Measurements from ENCODE around the gene DCBLD1.

Gene DCBLD1

GRCh38 chr6:117531346-117531745 is 48.9 kb downstream of the DCBLD1 start:
- DNase-seq (ENCODE audit: low spot score), result no peak

GRCh38 chr6:117531809-117532725 is 49.6 kb downstream of the DCBLD1 start:
- no peak for DNase-seq (ENCODE audit: low spot score)

GRCh38 chr6:117533775-117534174 is 51.3 kb downstream of the DCBLD1 start:
- DNase-seq (ENCODE audit: low spot score), result no peak

- no peak for DNase-seq (ENCODE audit: low spot score)
These were observed 52.5 kb downstream of the DCBLD1 start for GRCh38 chr6:117534974-117535373.

GRCh38 chr6:117536317-117536716 is 53.8 kb downstream of the DCBLD1 start:
- DNase-seq (ENCODE audit: low spot score), result no peak

GRCh38 chr6:117538615-117539014 is 56.1 kb downstream of the DCBLD1 start:
- no peak for DNase-seq (ENCODE audit: low spot score)

GRCh38 chr6:117540670-117541069 is 58.2 kb downstream of the DCBLD1 start:
- DNase-seq (ENCODE audit: low spot score), result no peak

- DNase-seq (ENCODE audit: low spot score), result no peak
These were observed 60.0 kb downstream of the DCBLD1 start for GRCh38 chr6:117542493-117542892.

GRCh38 chr6:117544716-117545115 is 62.2 kb downstream of the DCBLD1 start:
- no peak for DNase-seq (ENCODE audit: low spot score)

- no peak for DNase-seq (ENCODE audit: low spot score)
These were observed 62.7 kb downstream of the DCBLD1 start for GRCh38 chr6:117545161-117545595.

GRCh38 chr6:117546674-117547073 is 64.2 kb downstream of the DCBLD1 start:
- DNase-seq (ENCODE audit: low spot score), result no peak

GRCh38 chr6:117547688-117548621 is 65.5 kb downstream of the DCBLD1 start:
- DNase-seq (ENCODE audit: low spot score), result peak; percentile 42

- DNase-seq (ENCODE audit: low spot score), result peak; percentile 38
These were observed 66.4 kb downstream of the DCBLD1 start for GRCh38 chr6:117548797-117549301.

- peak; percentile 34 for DNase-seq (ENCODE audit: low spot score)
These were observed 67.1 kb downstream of the DCBLD1 start for GRCh38 chr6:117549611-117550010.

GRCh38 chr6:117550078-117550600 is 67.7 kb downstream of the DCBLD1 start:
- DNase-seq (ENCODE audit: low spot score), result no peak

GRCh38 chr6:117550618-117551242 is 68.3 kb downstream of the DCBLD1 start:
- no peak for DNase-seq (ENCODE audit: low spot score)

GRCh38 chr6:117552618-117553017 is 70.1 kb downstream of the DCBLD1 start:
- no peak for DNase-seq (ENCODE audit: low spot score)

GRCh38 chr6:117553142-117553541 is 70.7 kb downstream of the DCBLD1 start:
- DNase-seq (ENCODE audit: low spot score), result no peak

GRCh38 chr6:117555262-117555849 is 72.9 kb downstream of the DCBLD1 start:
- DNase-seq (ENCODE audit: low spot score), result no peak

GRCh38 chr6:117555882-117556498 is 73.5 kb downstream of the DCBLD1 start:
- peak; percentile 69 for DNase-seq (ENCODE audit: low spot score)

GRCh38 chr6:117557951-117558350 is 75.5 kb downstream of the DCBLD1 start:
- no peak for DNase-seq (ENCODE audit: low spot score)

Data from CD4-positive, alpha-beta T cell treated with Interleukin-15 for 4 hours (primary cell).